Activated T-cell treated with anti-CD3 and anti-CD28 coated beads for 24 hours (primary cell): ENCODE data around the gene CTLA4.

Experiments
- DNase-seq: peaks from one replicate; pipeline ENCODE4 v3.0.0-alpha.2; 2020; ENCODE audit warnings: low read depth

Gene CTLA4

DNA sequence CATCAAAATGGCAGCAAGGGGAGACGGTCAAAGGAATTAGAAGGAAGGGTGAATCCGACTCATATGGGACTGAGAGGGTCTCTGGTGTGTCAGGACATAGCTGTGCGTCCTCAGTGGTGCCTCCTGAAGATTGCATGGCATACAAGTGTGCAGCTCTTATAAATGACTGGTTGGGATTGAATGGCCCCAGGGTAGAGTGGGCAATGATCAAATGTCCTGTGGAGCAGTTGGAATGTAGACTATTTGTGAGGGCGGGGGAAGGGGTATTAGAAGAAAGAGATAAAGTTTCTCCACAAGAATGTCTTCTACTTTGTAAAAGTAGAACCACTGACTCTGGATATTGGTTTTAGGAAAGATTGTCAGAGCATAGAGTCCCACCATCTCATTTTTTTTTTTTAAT, 24.6 kb downstream of the CTLA4 start:
- DNase-seq = no peak

DNA sequence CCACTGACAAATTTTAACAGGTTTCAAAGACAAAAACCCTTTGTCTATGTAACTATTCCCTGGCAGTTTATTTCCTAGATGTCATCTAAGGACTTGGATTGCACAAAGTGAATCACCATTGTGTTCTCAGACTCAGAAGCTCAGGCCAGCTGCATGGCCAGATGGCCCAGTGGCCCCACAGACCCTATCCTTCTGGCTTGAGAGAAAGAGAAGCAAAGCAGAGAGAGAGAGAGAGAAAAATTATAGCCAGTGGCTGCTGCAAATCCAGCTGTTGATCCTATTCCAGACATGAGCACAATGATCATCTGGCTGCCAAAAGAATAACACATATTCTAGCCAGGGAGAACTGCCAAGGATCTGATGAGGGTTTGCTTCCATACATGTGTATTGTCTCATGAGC, 25.8 kb downstream of the CTLA4 start:
- DNase-seq = no peak

DNA sequence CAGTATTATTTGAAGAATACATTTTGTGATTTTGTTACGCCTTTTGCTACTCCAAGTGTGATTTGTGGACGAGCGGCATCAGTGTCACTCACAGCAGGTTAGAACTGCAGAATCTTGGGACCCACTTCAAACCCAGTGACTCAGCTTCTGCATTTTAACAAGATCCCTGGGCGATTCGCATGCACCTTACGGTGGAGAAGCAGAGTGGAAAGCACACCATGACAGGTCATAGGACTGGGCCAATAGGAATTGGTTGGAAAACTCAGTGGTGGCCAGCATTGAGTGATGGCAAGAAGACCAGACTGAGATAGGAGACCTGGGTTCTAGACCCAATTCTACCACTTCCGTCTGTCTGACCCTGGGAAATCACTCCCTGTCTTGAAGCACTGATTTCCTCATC, 26.3 kb downstream of the CTLA4 start:
- no peak for DNase-seq

DNA sequence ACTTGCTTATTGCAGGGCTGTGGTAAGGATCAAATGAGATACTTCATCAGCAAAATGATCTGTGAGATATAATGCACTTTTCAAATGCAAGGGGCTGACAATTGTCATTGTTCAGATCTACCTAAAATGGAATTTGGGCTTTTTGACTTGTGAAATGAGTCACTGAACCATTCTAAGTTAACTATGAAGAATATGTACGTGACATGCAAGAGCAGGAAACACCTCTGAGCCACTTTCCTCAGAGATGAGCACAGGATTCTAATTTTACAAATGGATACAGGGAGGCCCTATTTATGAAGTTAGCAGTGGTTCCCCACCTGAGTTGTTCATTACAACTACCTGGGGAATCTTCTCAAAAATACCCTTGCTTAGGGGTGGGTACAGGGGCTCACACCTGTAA, 26.7 kb downstream of the CTLA4 start:
- no peak for DNase-seq

DNA sequence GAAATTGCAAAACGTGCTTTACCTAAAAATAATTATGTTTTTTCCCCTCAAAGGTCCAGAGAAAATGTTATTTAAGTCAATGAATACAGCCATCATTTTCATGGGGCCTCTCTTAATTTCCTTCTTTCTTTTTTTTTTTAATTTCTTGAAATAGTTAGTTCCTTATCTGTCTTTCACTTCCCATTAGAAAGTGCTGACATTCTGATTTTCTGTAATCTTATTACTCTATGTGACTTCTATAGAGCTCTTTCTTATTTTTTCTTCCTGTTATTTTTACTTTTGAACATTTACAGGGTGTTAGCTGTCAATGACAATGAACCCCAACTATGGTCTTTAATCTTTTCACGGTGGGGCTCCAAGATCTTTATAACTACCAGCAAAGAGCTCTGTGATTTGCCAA, 30.0 kb downstream of the CTLA4 start:
- no peak for DNase-seq

DNA sequence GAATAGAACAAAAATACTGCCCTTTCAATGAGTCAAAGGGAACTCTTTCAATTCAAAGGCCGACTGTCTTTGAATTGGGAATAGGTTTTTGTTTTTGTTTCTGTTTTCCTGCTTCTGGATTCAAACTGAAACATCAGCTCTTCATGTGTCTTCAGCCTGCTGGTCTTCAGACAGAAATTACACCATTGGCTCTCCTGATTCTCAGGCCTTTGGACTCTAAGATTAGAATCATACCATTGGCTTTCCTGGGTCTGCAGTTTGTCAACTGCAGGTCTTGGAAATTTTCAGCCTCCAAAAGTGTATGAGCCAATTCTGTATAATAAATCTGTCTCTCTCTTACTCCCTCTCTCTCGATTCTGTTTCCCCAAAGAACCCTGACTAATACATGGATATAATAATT, 31.1 kb downstream of the CTLA4 start:
- no peak for DNase-seq

DNA sequence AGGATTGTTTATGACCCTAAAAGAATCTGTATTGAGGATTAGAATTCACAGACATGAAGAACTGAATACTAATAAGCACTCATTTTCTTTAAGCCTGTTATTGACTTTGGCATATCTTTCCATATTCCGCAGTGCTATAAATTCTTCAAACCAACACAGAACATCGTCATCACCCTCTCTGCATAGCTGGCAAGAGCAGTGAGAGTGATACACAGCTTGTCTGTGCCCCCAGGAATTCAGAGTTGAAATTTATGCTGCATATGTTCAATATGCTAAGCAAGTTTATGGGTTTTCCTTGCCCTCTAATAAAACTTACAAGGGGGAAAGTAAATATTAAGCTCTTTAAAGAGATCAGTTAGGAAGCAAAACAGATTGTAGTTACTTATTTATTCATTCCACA, 32.7 kb downstream of the CTLA4 start:
- no peak for DNase-seq

DNA sequence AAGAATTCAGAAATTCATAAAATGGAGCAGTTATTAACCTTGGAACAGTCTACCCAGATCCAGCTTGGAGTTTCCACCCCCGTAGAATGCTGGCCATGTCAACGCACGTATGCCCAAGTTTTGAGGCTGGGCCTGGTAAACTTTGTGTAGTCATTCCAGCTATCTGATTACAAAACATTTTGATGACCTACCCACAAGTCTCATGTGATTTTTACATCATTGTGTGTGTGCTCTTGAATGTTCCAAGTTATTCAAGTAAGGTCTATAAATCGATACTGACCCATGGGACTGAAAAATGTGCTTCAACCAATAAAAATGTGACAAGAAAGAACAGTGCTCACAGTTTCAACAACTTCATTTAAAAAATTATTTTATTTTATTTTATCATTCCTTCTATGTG, 36.5 kb downstream of the CTLA4 start:
- no peak for DNase-seq

DNA sequence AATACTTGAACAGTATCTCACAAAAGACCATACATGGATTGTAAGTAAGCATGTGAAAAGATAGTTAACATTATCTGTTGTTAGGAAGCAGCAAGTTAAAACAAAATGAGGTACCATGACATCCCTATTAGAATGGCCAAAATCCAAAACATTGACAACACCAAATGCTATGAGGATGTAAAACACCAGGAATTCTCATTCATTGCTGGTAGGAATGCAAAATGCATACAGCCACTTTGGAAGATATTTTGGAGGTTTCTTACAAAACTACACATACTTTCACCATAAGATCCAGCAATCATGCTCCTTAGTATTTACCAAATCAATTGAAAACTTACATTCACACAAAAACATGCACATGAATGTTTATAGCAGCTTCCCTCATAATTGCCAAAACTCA, 38.1 kb downstream of the CTLA4 start:
- no peak for DNase-seq

DNA sequence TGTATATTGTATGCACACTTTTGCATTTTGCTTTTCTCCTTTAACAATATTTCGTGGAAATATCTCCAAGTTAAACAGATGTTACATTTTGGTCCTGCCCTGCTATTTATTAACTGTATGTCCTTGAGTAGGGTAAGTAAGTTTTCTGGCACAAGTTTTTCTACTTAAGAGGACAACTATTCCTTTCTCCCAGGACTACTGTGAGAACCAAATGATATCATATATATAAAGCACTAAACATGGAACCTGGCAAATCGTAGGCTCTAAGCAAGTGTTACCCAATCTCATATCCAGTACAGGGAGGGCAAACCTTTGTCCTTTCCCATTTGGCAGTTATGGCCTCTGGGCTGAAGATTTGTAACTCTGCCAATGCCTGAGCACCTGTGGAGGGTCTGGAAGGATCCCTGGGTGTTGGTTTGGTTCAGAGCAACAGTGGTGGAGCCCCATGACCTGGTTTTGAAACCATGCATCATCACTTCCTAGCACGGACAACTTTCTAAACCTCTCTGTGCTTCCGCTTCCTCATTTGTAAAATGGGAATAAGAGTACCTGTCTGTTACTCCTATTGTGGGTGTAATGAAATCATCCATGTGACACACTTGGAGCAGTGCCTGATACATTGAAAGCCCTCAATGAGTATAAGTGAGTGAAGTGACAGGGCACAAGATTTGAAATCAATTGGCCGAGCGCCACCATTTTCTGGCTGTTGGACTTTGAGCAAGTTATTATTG, 40.7 kb downstream of the CTLA4 start:
- DNase-seq = no peak

DNA sequence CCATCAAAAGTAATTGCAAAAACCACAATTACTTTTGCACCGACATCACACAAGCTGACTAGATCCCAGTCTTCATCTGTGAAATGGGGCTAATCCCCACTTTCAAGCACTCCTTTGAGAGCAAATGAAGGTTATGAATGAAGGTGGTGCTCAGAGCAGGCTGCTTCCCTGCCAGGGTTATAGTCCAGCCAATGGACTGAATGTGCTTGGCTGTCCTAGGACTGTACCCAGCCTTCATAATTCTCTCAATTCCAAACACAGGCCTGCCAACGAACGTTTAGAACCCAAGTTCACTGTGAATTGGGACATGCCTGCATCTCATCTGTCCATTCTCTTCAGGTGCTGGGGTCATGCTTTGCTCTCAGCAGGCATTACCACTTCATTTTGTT, 41.2 kb downstream of the CTLA4 start:
- DNase-seq = no peak

DNA sequence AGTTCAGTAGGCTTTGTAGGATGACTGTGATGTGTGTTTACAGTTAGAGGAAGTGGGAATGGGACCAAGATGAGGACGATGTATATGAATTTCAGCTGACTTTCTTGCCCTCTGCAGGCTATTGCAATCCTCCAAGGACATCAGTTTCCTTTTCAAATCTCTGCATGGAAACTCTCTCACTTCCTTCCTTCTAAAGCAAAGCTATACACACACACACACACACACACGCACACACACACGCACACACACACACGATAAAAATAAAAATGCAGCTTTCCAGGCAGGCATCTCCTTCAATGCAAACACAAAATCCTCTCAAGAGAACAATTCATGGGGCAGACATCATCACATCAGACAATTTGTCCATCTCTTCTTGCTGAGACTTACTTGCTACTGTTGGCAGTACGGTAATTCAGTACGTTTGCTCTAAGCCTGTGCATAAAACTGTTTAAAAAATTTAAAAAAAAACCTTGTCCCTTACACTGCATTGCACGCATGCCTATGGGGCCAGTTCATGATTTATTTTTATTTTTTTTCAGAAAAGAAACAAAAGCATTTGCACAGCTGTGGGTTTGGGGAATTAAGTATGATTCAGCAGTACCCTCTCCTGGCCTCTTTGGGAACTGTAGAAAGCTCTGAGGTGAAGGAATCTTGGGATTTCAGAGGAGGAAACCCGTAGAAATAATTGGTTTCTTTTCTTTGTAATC, 41.8 kb downstream of the CTLA4 start:
- no peak for DNase-seq

DNA sequence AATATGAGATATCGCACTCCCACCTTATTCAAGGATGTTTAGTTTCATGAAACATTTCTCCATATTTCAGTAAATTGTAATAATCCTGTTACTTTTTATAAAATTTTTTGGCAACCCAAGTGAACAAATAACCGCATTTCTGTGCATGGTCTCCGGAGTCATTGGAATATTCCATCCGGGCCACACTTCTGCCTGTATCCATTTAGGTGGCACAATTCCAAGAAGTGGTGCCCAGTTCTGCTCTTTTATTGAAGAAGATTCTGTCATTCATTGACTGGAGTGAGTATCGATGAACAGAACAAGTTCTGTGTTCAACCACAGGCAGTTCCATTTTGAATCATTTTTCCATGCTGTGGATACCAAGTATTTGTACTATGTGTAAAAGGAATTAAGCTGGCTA, 42.4 kb downstream of the CTLA4 start:
- DNase-seq = no peak

DNA sequence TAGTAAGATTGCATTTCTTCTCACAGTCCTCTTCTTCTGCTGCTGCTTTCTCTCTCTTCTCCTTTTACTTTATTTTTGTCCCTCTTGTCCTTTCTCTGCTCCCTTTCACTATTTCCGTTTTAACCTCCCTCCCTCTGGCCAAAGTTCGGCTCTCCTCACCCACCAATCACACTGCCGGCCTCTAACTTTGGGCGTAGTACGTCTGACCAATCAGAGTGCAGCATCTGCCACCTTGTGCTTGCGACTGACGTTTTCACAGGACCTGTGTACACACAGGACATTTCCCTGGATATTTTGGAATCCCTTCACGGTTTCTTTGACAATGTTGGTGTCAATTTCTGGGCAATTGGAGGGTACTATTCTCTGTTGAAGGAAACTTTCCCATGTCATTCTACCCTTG, 46.4 kb downstream of the CTLA4 start:
- DNase-seq = no peak

DNA sequence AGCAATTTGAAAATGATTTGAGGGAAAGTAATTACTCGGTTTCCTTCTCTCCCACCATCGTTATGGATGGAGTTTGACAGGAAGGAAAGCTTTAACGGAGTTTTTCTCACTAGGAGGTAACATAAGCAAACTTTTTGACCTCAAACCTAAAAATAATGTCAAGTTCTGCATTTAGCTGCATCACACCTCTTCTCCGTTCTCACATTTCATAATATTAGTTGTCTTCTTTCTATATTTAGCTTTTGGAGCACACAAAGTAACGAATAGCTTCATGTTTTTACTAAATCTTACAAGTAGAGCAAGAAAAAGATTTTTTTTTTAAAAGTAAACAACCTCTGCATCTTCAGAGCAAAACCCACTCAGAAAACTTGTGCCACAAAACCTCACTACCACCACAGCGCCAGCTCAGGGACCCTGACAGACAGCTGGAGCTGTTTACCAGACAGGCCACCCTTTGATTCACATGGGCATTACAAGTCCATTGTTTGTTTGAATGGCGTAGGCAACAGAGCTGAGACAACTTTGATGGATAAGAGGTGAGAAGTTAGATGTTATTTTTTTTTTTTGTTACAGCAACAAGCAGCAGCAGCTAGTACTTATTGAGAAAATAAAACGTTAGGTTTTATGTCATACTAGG, 47.1 kb downstream of the CTLA4 start:
- DNase-seq = no peak

DNA sequence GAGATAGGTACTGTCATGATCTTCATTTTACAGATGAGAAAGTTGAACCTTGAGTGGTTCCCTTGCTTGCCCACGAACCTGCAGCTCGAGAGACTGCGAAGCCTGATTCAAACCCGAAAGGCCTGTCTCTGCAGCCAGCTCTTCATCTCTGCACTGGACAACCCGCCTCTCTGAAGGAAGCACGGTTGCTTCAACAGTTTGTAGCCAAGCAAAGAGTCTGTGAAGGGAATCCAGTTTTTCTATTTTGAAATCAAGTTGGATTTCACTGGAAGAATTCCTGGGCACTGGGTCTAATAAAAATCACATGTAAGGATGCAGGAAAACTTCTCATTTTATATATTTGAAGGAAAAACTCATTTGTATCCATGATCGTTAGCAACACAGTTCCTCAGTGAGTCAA, 47.7 kb downstream of the CTLA4 start:
- no peak for DNase-seq

DNA sequence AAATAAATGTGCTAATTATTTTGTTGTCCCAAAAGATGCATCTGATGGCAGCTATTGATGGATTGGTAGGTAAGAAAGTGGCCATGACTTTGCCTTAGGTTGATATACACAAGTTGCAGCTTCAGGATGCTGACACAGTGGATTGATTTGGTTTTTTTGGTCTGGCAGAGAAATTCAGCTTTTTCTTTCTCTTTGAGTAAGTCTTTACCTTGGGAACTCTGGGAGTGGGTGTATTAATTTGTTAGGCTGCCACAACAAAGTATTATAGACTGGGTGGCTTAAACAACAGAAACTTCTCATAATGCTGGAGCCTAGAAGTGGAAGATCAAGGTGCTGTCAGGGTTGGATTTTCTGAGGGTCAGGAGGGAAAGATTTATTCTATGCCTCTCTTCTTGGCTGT, 49.2 kb downstream of the CTLA4 start:
- DNase-seq = no peak

DNA sequence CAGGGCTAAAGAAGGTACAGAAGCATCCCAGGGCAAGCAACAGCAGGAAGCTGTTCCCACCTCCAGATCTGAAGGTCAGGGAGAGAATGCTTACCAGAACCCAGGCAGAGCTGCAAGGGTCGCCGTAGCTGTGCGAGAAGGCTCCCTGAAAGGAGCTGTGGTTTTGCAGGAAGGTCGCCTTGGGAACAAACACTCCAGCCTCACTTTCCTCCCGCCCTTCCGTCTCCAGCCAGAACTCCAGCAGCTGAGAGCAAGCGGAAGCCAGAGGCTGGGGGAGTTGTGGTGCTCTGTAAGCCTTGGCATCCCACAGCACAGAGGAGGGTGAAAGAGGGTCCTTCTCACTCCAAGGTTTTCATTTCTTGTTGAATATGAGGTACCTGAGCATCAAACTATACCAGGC, 50.7 kb downstream of the CTLA4 start:
- no peak for DNase-seq

DNA sequence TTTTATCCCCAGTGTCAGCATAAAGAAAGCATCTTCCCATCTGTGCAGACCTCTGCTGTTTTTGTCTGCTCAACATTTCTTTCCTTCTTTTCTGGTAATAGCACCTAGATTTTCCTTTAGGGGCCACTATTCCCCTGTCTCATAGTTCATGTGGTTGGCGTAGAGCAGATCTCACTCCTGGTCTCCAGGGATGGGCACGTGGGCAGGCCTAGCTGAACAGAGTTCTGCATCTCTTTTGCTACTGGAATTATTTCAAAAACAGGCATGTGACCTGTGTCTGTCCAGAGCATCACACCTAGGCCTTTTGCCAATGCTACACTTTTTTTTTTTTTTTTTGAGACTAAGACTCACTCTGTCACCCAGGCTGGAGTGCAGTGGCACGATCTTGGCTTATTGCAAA, 51.3 kb downstream of the CTLA4 start:
- DNase-seq = no peak
